ENCODE data around the gene PRKCH.

DNA sequence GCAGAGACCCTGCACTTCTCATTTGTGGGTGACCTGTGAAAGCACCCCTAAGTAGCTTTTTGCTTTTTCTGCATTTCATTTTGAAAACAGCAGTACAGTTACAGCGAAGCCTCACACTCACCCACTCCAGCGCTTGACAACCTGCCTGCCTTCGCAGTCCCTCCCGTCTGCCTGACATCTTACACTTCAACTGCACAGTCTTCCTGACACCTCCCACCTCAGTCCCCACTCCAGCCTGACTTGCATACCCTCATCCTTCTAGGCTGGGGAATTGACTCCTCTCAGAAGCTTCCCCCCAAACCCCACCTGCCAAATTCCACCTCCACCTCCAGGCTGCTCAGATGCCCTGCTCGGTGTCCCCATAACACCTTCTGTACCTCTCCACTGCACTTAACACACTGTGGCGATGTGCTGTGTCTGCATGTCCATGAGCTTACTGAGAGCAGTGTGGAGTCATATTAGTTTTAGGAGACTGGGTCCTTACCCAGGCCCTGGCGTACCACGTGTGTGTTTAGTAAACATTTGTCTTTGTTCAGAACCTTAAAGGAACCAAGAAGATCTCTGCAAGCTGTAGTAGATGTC is 159.4 kb downstream of the PRKCH start:
- TF ChIP-seq CTCF (IDR thresholded peaks at IDR 0.05) (no peak), POLR2AphosphoS5 (IDR thresholded peaks at IDR 0.05) (no peak), POLR2A (IDR thresholded peaks at IDR 0.05) (no peak)

Data from sigmoid colon (tissue), 4 donors.